PC-9 (cell line): ENCODE measurements around the gene PRKACG. TPM values are rescaled to one million over a fixed set of nuclear protein-coding genes. Genes with fewer than 3 reads are reported as not detected.

Source experiments
- BruUV-seq: library from RNA; stranded (reverse); fragments of 400-500 nt; replicated peaks from 2 replicates; lab custom pipeline; 2021; lab: Mats Ljungman, UMichigan
- CTCF ChIA-PET: fragments of 300-600 bp; sonication (Branson Sonifier 250); formaldehyde crosslinking; loops from one replicate; lab custom pipeline; 2022; ENCODE audit warnings: antibody characterized with exemption; lab: Charles Lee
- POLR2A ChIA-PET: fragments of 300-600 bp; sonication (Branson Sonifier 250); formaldehyde crosslinking; loops from one replicate; lab custom pipeline; 2022; ENCODE audit warnings: antibody characterized with exemption; ENCODE audit not compliant: unreplicated experiment; lab: Charles Lee
- DNase-seq, 2 experiments: peaks; one replicate each; pipeline versions ENCODE4 v3.0.0 to v3.0.0-alpha.2; 2015 to 2022; ENCODE audit warnings: mixed read lengths in 1 of 2
- H2AFZ ChIP-seq: fragments of 200-600 bp; sonication (generic); 2 replicates; pipeline ENCODE4 v1.8.1; 2017; ENCODE audit warnings: antibody characterized with exemption
- H3F3A ChIP-seq: fragments of 200-600 bp; sonication (generic); 2 replicates; pipeline ENCODE4 v1.8.1; 2017; ENCODE audit warnings: antibody characterized with exemption, mild to moderate bottlenecking, low read depth; ENCODE audit not compliant: insufficient read depth
- H3K27ac ChIP-seq: fragments of 200-600 bp; sonication (generic); 2 replicates; pipeline ENCODE4 v1.6.1; 2016; ENCODE audit warnings: mixed run types
- H3K27me3 ChIP-seq: fragments of 200-600 bp; sonication (generic); 2 replicates; pipeline ENCODE4 v1.6.1; 2016; ENCODE audit warnings: low read depth, mixed run types; ENCODE audit not compliant: insufficient read depth
- H3K36me3 ChIP-seq: fragments of 200-600 bp; sonication (generic); 2 replicates; pipeline ENCODE4 v1.6.1; 2016; ENCODE audit warnings: low read depth, mixed run types
- H3K4me1 ChIP-seq: fragments of 200-600 bp; sonication (generic); replicated peaks from 2 replicates; pipeline ENCODE4 v1.6.1; 2016; ENCODE audit warnings: mixed run types; ENCODE audit not compliant: insufficient read depth
- H3K4me2 ChIP-seq: fragments of 200-600 bp; sonication (generic); 2 replicates; pipeline ENCODE4 v1.6.1; 2017; ENCODE audit warnings: mixed run types
- H3K4me3 ChIP-seq: fragments of 200-600 bp; sonication (generic); 2 replicates; pipeline ENCODE4 v1.6.1; 2016; ENCODE audit warnings: mixed run types
- H3K79me2 ChIP-seq: fragments of 200-600 bp; sonication (generic); 2 replicates; pipeline ENCODE4 v1.6.1; 2017; ENCODE audit warnings: low read depth, mixed run types
- H3K9me2 ChIP-seq: fragments of 200-600 bp; sonication (generic); 2 replicates; pipeline ENCODE4 v1.8.1; 2017; ENCODE audit warnings: mild to moderate bottlenecking; ENCODE audit not compliant: insufficient read depth
- H3K9me3 ChIP-seq: fragments of 200-600 bp; sonication (generic); 2 replicates; pipeline ENCODE4 v1.8.1; 2016; ENCODE audit warnings: low read depth; ENCODE audit not compliant: insufficient read depth
- H4K20me1 ChIP-seq: fragments of 200-600 bp; sonication (generic); 2 replicates; pipeline ENCODE4 v1.8.1; 2017; ENCODE audit not compliant: insufficient read depth
- EZH2 ChIP-seq: fragments of 200-600 bp; sonication (generic); IDR thresholded peaks from 2 replicates; pipeline ENCODE4 v1.8.0; 2017; ENCODE audit warnings: antibody characterized with exemption, low read depth
- intact Hi-C: fragments of 100-400 bp; cut with micrococcal nuclease; formaldehyde crosslinking; loops from one replicate; pipeline ENCODE4 v1.10.0; 2022; ENCODE audit not compliant: unreplicated experiment
- total RNA-seq: library from RNA; stranded (reverse); gene quantifications from 2 replicates; pipeline ENCODE4 v1.2.3, GENCODE V29; 2021
- TF ChIP-seq, protein P1 (sequence below): fragments of 200-600 bp; sonication (generic); conservative IDR thresholded peaks from 2 replicates; pipeline ENCODE4 v1.6.1; 2017; ENCODE audit warnings: mixed run types, antibody characterized with exemption, mild to moderate bottlenecking, moderate library complexity

PRKACG gene
- total RNA-seq, 1 experiment from 2014 or later, result not detected

DNA sequence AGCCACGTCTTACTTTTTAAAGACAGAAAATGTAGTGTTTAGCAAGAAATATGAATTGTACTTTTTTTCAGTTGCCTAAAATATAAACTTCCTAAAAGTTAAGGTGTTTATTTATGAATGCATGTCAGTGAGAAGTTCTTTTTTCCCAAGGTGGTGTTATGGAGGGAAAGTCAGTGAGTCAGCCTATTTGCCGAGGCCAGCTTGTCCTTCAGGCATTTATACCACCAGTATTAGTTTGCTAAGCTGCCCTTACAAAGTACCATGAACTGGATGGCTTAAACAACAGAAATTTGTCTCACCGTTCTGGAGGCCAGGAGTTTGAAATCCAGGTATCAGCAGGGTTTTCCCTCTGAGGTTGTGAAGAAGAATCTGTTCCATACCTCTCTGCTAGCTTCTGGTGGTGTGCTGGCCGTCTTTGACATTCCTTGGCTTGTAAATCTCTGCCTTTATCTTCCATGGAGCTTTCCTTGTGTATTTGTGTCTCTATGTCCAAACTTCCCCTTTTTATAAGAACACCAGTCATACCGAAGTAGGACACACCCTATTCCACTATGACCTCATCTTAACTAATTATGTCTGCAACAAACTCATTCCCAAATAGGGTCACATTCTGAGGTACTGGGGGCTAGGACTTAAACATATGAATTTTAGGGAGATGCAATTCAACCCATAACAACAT, 38.4 kb downstream of the PRKACG start:
- Histone ChIP-seq H3K4me2 (no peak overlapping the region), H3K4me1 (no peaks in the 10 kb centered on the region), H3K9me3 (no peaks in the 10 kb centered on the region), H3K9me2 (no peaks in the 10 kb centered on the region), H2AFZ (no peak overlapping the region), H3K79me2 (no peaks in the 10 kb centered on the region), H3K4me3 (no peak overlapping the region), H3K27me3 (peaks cover 31% of the 10 kb centered on the region; the same call in 1 of the 2 replicates), H4K20me1 (no peaks in the 10 kb centered on the region), H3K36me3 (no peaks in the 10 kb centered on the region), H3K27ac (no peak overlapping the region), H3F3A (no peaks in the 10 kb centered on the region)
- ChIA-PET CTCF (no interaction called here), POLR2A (no interaction called here)
- BruUV-seq, result no TSS peak
- TF ChIP-seq, protein P1, sequence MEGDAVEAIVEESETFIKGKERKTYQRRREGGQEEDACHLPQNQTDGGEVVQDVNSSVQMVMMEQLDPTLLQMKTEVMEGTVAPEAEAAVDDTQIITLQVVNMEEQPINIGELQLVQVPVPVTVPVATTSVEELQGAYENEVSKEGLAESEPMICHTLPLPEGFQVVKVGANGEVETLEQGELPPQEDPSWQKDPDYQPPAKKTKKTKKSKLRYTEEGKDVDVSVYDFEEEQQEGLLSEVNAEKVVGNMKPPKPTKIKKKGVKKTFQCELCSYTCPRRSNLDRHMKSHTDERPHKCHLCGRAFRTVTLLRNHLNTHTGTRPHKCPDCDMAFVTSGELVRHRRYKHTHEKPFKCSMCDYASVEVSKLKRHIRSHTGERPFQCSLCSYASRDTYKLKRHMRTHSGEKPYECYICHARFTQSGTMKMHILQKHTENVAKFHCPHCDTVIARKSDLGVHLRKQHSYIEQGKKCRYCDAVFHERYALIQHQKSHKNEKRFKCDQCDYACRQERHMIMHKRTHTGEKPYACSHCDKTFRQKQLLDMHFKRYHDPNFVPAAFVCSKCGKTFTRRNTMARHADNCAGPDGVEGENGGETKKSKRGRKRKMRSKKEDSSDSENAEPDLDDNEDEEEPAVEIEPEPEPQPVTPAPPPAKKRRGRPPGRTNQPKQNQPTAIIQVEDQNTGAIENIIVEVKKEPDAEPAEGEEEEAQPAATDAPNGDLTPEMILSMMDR, result no peak
- TF ChIP-seq EZH2, result no peak
- intact Hi-C loops, result no loop called here
- no peak for DNase-seq

DNA sequence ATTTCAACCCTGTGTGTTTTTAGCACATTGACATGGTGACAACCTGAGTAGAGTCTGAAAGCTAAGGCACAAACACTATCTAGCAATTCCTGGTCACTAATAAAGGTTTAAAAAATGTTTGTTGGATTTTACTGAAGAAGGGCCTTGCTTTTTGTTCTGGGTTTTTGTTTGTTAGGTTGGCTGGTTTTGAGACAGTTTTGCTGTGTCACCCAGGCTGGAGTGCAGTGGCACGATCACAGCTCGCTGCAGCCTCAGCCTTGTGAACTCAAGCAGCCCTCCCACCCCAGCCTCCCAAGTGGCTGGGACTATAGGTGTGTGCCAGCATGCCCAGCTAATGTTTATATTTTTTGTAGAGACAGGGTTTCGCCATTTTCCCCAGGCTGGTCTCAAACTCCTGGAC, 39.0 kb downstream of the PRKACG start:
- intact Hi-C loops, result no loop called here
- H3K4me1 ChIP-seq, result no peaks in the 10 kb centered on the region
- no TSS peak for BruUV-seq
- H2AFZ ChIP-seq, result no peak overlapping the region
- H3K4me2 ChIP-seq, result no peak overlapping the region
- ChIA-PET POLR2A (no interaction called here), CTCF (no interaction called here)
- H4K20me1 ChIP-seq, result no peaks in the 10 kb centered on the region
- no peak overlapping the region for H3K4me3 ChIP-seq
- TF ChIP-seq, protein P1, result no peak
- no peak for TF ChIP-seq EZH2
- H3K27ac ChIP-seq, result no peak overlapping the region
- H3K9me3 ChIP-seq, result no peaks in the 10 kb centered on the region
- H3K9me2 ChIP-seq, result no peaks in the 10 kb centered on the region
- no peak for DNase-seq
- H3K79me2 ChIP-seq, result no peaks in the 10 kb centered on the region
- H3K27me3 ChIP-seq, result peaks cover 25% of the 10 kb centered on the region; the same call in 1 of the 2 replicates
- H3K36me3 ChIP-seq, result no peaks in the 10 kb centered on the region
- H3F3A ChIP-seq, result no peaks in the 10 kb centered on the region

- no peak for DNase-seq
- intact Hi-C loops, result no loop called here
- Histone ChIP-seq H3K36me3 (no peaks in the 10 kb centered on the region), H3K4me3 (no peak overlapping the region), H3K4me1 (no peaks in the 10 kb centered on the region), H3K4me2 (no peak overlapping the region), H3K79me2 (no peaks in the 10 kb centered on the region), H3K9me2 (no peaks in the 10 kb centered on the region), H2AFZ (no peak overlapping the region), H3K9me3 (no peaks in the 10 kb centered on the region), H3K27ac (no peak overlapping the region), H4K20me1 (no peaks in the 10 kb centered on the region), H3F3A (no peaks in the 10 kb centered on the region), H3K27me3 (peaks cover 27% of the 10 kb centered on the region; the same call in 1 of the 2 replicates)
- TF ChIP-seq, protein P1, result no peak
- TF ChIP-seq EZH2, result no peak
- ChIA-PET POLR2A (no interaction called here), CTCF (no interaction called here)
- BruUV-seq, result no TSS peak
These were observed 39.5 kb downstream of the PRKACG start for GRCh38 chr9:68974431-68974830.
